Heart right ventricle (tissue), 16 donors: ENCODE measurements around the gene ITM2C. TPM values are rescaled to one million over a fixed set of nuclear protein-coding genes. Genes with fewer than 3 reads are reported as not detected.

ENCODE experiments used
- ATAC-seq, 8 donors: fragments of 200-7000 bp; cut with Tn5 transposase; one replicate each; pipeline ENCODE4 v1.9.1; 2020; ENCODE audit warnings: mild to moderate bottlenecking in 8 of 8, moderate library complexity in 8 of 8, moderate number of reproducible peaks in 1 of 8
- DNase-seq, 2 donors: peaks; one replicate each; pipeline ENCODE4 v3.0.0-alpha.2; 2020
- H3K27ac ChIP-seq, 10 donors: fragments of 200-600 bp; sonication (generic) in 2 of 10; one replicate each; pipeline versions ENCODE4 v1.5.0 to v1.8.0; 2020 to 2022; ENCODE audit warnings: mild to moderate bottlenecking in 3 of 10
- H3K27me3 ChIP-seq, 7 donors: fragments of 200-600 bp; one replicate each; pipeline ENCODE4 v1.8.0; 2021 to 2022; ENCODE audit warnings: mild to moderate bottlenecking in 2 of 7
- H3K36me3 ChIP-seq, 9 donors: fragments of 200-600 bp; sonication (generic) in 1 of 9; one replicate each; pipeline versions ENCODE4 v1.5.0 to v1.8.0; 2020 to 2022; ENCODE audit warnings: mild to moderate bottlenecking in 2 of 9
- H3K4me1 ChIP-seq, 9 donors: fragments of 200-600 bp; sonication (generic) in 1 of 9; one replicate each; pipeline versions ENCODE4 v1.5.0 to v1.8.0; 2020 to 2022; ENCODE audit warnings: mild to moderate bottlenecking in 4 of 9
- H3K4me3 ChIP-seq, 10 donors: fragments of 200-600 bp; sonication (generic) in 2 of 10; one replicate each; pipeline versions ENCODE4 v1.5.0 to v1.8.0; 2020 to 2022; ENCODE audit warnings: mild to moderate bottlenecking in 7 of 10, moderate library complexity in 2 of 10
- H3K9me3 ChIP-seq, 11 donors: fragments of 200-600 bp in 10 of 11; sonication (generic) in 2 of 11; one replicate each; pipeline versions ENCODE4 v1.5.0 to v1.8.0; 2013 to 2022; ENCODE audit warnings: mild to moderate bottlenecking in 2 of 11, control low read depth in 1 of 11, moderate library complexity in 1 of 11
- CTCF ChIP-seq, 9 donors: fragments of 200-600 bp; sonication (generic) in 2 of 9; IDR thresholded peaks; one replicate each; pipeline versions ENCODE4 v1.5.0 to v1.8.0; 2021 to 2022; ENCODE audit warnings: antibody characterized with exemption in 9 of 9, mild to moderate bottlenecking in 5 of 9, moderate library complexity in 1 of 9
- WGBS, 2 donors: extraction: QIAGEN DNeasy Blood & Tissue Kit; methylation state at CpG; one replicate each; pipeline ENCODE4 v1.1.7; 2013; ENCODE audit warnings: inconsistent platforms in 1 of 2; 5-methylcytosine and 5-hydroxymethylcytosine counted together
- intact Hi-C, 10 donors: fragments of 100-400 bp; cut with DNase I; formaldehyde crosslinking; loops; one replicate each; pipeline versions ENCODE4 v1.11.1 to v1.14.2; 2022
- polyA plus RNA-seq, 2 donors: library from polyadenylated mRNA; stranded (reverse); fragments of 200-250 nt; gene quantifications; one replicate each; pipeline ENCODE4 v1.2.3, GENCODE V29; 2013
- total RNA-seq, 10 donors: library from RNA; stranded (reverse); fragmentation: NEBNext Ultra II Directional in 3 of 10; extraction: Animal tissue kit (Norgen Biotek cat#: 25700) in 3 of 10; gene quantifications; one replicate each; pipeline versions ENCODE4 v1.2.1 to v1.2.4, GENCODE V29; 2021 to 2023
- donor health status: Arrhythmogenic right ventricular cardiomyopathy.
- donor health status: ischemic (EF 13 %, LVEDD 7.1; RV severe dilation, severe dysfunction).
- donor health status: healthy with polysubstance abuse.
- donor health status: DM: no; HTN: yes; CAD: no.
- donor health status: DM: no; HTN: no; CAD: no.
- donor health status: ischemic (EF 25% LVEDD 6.9; RV normal size, moderate dysfunction).
- donor health status: ischemic (EF 25% LVEDD 5.7; RV mildly dilated, moderate dysfunction).
- donor health status: healthy.
- donor health status: DM: yes; HTN: yes; CAD: no.
- donor health status: Ischemic cardiomyopathy.
- donor health status: ischemic (EF 35%, LVEDD 5.7; RV mildly dilated, moderate dysfunction).
- donor health status: nonischemic (EF 11% LVEDD 7.7; RV severe dilation, severe dysfunction).
- donor health status: DM: yes; HTN: yes; CAD: no.
- donor health status: PGD.
- donor health status: ischemic (EF 29% LVEDD 5.4; RV normal size, mild dysfunction).
- donor health status: nonischemic (EF 23%, LVEDD 6.1; RV moderate dilation, normal function).

The ITM2C gene
- total and polyA plus RNA-seq, 12 donors: 12.1 to 32.7 (median 22.2) TPM

GRCh38 chr2:230916218-230916617, 51.5 kb downstream of the ITM2C start:
- Histone ChIP-seq H3K9me3 (no peaks in the 10 kb centered on the region), H3K36me3 (no peaks in the 10 kb centered on the region), H3K27me3 (peaks cover 0 to 36% (median 13%) of the 10 kb centered on the region in 7 donors), H3K4me1 (peaks cover 0 to 16% (median 0%) of the 10 kb centered on the region in 9 donors), H3K4me3 (no peak overlapping the region), H3K27ac (no peak overlapping the region)
- 82 to 86% methylated on average over 7 of the region's 7 CpGs for WGBS, 2 donors
- intact Hi-C loops: no loop called here
- no peak for DNase-seq
- no peak for TF ChIP-seq CTCF (IDR thresholded peaks at IDR 0.05)
- no peak for ATAC-seq

GRCh38 chr2:230919240-230919639, 54.5 kb downstream of the ITM2C start:
- no peak for TF ChIP-seq CTCF (IDR thresholded peaks at IDR 0.05)
- H3K36me3 ChIP-seq: no peaks in the 10 kb centered on the region
- 74 to 75% methylated on average over 2 of the region's 2 CpGs for WGBS, 2 donors
- no peak overlapping the region for H3K4me3 ChIP-seq
- peaks cover 0 to under 1% (median 0%) of the 10 kb centered on the region in 9 donors for H3K4me1 ChIP-seq
- intact Hi-C loops: no loop called here
- DNase-seq: no peak
- no peak for ATAC-seq
- H3K9me3 ChIP-seq: no peaks in the 10 kb centered on the region
- H3K27me3 ChIP-seq: peaks cover 0 to 37% (median 19%) of the 10 kb centered on the region in 7 donors
- H3K27ac ChIP-seq: no peak overlapping the region

GRCh38 chr2:230919681-230920080, 54.9 kb downstream of the ITM2C start:
- no peak for TF ChIP-seq CTCF (IDR thresholded peaks at IDR 0.05)
- Histone ChIP-seq H3K4me3 (no peak overlapping the region), H3K27ac (no peak overlapping the region), H3K9me3 (no peaks in the 10 kb centered on the region), H3K4me1 (peaks cover 0 to 3% (median 0%) of the 10 kb centered on the region in 9 donors), H3K36me3 (no peaks in the 10 kb centered on the region), H3K27me3 (peaks cover 0 to 34% (median 16%) of the 10 kb centered on the region in 7 donors)
- ATAC-seq: no peak
- WGBS, 2 donors: 82 to 85% methylated on average over 2 of the region's 2 CpGs
- intact Hi-C loops: no loop called here
- no peak for DNase-seq

- Histone ChIP-seq H3K9me3 (no peaks in the 10 kb centered on the region), H3K4me1 (peaks cover 0 to 8% (median 0%) of the 10 kb centered on the region in 9 donors), H3K4me3 (no peak overlapping the region), H3K36me3 (no peaks in the 10 kb centered on the region), H3K27ac (no peak overlapping the region), H3K27me3 (peaks cover 0 to 29% (median 11%) of the 10 kb centered on the region in 7 donors)
- no peak for DNase-seq
- no peak for TF ChIP-seq CTCF (IDR thresholded peaks at IDR 0.05)
- intact Hi-C loops: no loop called here
- ATAC-seq: no peak
- 77 to 85% methylated on average over 2 of the region's 2 CpGs for whole genome bisulfite sequencing, 2 donors
Observed at GRCh38 chr2:230920167-230920566, 55.4 kb downstream of the ITM2C start.
